GM21576 (cell line): Measurements from ENCODE around the gene PFN3.

Experiments
- ATAC-seq: cut with Tn5 transposase; IDR thresholded peaks from one replicate; pipeline ENCODE4 v1.9.1; 2021; ENCODE audit warnings: mild to moderate bottlenecking, moderate library complexity; ENCODE audit not compliant: unreplicated experiment

PFN3 gene

DNA sequence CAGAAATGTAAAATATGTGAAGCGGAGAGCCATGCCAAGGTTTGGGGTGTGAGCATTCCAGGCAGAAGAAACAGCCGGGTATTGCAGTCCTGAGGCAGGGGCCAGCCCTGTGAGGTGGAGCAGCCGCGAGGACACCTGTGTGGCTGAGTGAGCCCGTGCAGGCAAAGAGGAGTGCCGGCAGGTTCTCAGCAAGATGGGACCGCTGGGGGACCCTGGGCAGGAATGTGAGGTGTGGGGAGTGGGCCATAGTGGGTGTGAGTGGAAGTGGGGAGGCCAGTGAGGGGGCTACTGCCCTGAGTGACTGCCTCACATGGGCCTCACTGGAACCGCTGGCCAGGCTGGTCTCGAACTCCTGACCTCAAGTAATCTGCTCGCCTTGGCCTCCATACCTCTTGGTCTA lies 38.0 kb upstream of the PFN3 start:
- ATAC-seq = no peak

DNA sequence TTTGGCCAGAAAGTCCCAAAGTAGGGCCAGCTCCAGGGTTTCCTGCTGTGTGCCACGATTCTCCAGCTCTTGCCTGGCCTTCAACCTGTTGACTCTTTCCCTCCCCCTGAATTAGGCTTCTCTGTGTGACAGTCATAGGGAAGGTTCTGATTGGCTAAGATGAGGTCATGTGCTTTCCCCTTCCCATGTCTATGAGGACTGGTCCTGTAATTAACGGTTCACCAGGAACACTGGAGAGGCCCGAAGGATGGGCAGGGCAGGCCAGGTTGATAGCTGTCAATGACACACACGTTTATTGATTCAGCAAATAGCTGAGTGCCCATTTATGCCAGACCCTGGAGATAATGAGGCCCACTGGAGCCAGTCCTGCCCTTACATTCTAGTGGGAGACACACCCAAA lies 37.2 kb upstream of the PFN3 start:
- ATAC-seq = no peak

DNA sequence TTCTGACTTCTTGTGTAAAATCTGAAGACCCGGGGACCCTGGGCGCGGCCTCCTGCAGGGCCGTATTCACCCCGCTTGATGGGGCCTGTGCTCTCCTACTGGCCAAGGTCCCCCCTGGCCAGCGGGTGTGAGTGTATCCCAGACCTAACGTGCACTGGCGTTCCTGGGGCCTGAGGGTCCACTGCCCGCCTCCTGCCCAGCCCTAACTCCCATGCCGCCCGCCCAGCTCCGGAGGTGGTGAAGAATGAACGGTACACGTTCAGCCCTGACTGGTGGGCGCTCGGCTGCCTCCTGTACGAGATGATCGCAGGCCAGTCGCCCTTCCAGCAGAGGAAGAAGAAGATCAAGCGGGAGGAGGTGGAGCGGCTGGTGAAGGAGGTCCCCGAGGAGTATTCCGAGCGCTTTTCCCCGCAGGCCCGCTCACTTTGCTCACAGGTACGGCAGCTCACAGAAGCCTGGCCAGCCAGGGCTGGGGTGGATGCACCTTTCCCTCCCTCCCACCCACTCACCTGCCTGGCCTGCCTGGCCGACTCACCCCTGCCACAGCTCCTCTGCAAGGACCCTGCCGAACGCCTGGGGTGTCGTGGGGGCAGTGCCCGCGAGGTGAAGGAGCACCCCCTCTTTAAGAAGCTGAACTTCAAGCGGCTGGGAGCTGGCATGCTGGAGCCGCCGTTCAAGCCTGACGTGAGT lies 35.5 kb upstream of the PFN3 start:
- no peak for ATAC-seq

DNA sequence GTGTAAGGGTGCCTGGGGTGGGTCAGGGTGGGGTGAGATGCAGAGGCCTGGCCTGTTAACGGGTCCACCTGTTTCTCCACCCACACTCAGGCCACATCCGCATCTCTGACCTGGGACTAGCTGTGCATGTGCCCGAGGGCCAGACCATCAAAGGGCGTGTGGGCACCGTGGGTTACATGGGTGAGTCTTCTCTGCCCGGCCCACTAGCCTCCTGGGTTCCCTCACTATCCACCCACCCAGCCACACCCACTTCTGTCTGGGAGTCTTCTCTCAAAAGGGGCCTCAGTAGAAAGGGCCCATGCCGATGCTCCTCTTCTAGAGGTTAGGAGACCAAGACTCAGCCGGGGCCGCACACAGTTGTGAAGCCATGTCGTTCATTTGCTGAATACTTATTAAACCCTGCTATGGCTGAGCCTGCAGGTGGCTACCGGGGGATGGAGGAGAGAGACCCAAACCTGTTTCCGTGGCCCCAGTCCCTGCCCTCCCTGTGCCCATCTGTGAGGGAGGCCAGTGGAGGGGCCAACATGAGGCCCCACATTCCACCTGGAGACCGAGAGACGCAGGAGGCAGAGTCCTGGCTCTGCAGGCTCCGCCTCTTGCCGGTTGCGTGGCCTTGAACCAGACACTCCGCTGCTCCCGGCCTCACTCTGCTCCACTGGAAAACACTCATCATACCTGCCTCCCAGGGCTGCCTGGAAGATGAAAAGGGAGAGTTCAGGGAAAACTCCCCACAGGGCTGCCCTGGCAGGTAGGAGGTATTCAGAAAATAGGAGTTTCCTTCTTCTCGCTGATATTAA lies 34.7 kb upstream of the PFN3 start:
- ATAC-seq = no peak

DNA sequence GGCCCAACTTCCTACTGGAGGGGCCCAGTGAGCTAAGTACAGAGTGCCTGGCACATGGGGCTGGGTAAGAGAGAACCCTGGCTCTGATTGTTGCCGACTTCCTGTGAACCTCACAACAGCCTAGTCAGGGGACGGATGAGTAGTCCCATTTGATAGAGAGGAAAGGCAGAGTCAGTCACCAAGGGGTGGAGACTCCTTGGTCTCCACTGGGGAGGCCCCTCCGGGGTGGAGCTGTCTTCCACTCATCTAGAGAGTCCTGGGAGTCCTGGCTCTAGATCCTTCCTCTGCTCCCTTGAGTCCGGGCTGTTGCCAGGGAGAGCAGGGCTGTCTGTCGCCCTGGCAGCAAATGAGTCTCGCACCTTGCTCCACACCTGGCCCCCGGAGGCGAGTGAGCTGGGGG lies 34.0 kb upstream of the PFN3 start:
- ATAC-seq = no peak

DNA sequence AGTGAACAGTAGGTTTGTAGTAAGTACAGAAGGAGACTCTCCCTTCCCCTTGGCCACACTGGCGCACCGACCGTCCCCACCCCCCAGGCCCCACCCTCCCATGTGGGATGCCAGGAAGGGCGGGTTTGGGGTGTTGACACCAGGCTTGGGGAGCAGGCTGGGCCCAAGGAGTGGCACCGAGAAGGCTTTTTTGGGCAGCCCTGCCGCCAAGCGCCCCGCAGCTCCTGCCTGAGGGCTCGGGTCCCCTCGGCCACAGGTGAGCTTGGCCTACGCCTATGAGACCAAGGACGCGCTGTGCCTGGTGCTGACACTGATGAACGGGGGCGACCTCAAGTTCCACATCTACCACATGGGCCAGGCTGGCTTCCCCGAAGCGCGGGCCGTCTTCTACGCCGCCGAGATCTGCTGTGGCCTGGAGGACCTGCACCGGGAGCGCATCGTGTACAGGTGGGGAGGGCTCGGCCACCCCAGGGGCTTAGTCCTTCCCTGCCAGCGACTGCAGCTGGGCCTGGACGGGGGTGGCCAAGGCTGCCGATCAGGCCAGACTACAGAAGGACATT lies 33.3 kb upstream of the PFN3 start:
- no peak for ATAC-seq

DNA sequence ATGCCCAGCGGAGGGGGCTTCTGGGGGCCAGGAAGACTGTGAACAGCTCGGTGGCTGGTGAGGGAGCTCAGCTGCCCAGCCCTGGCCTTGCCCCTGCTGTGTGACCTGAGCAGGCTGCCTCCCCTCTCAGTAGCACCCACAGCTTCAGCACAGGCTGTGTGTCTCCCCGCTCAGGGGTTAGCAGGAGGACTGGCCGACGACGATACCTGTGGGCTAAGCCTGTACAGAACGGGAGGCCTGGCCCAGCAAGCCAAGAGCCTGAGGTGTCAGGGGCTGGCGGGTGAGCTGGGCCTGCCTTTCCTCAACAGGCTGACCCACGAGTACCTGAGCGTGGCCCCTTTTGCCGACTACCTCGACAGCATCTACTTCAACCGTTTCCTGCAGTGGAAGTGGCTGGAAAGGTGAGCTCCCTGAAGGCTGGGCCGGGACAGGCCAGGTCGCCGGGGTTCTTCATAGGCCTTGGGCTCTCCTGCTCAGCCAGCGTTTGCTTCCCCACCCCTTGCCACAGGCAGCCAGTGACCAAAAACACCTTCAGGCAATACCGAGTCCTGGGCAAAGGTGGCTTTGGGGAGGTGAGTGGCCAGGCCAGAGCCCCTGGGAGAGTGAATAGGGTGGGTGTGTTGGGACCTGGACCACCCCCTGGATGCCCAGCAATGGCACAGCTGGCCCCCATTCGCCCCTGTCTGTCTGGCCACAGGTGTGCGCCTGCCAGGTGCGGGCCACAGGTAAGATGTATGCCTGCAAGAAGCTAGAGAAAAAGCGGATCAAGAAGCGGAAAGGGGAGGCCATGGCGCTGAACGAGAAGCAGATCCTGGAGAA lies 32.6 kb upstream of the PFN3 start:
- no peak for ATAC-seq

DNA sequence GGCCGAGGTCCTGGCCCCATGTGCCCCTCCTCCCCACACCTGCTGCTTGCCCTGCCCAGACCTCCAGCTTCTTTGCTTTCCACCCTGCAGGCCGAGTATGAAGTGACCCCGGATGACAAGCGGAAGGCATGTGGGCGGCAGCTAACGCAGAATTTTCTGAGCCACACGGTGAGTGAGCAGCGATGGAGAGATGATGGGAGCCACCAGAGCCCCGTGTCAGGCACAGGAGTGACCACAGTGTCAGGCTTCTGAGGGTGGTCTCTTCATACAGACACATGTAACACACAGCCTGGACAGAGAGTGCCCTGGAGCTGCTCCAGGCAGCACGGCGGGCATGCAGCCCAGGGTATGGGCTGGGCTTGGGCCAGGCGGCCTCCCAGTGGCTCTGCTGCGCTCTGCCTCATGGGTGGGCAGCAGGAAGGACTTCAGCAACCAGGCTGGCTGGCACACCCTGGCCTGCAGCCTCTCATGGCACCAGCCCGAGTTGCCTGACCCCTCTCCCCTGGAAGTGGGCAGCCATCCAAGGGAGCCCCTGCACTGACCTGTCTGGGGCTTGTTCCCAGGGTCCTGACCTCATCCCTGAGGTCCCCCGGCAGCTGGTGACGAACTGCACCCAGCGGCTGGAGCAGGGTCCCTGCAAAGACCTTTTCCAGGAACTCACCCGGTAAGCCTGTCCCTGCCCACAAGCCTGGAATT lies 31.8 kb upstream of the PFN3 start:
- ATAC-seq = no peak

DNA sequence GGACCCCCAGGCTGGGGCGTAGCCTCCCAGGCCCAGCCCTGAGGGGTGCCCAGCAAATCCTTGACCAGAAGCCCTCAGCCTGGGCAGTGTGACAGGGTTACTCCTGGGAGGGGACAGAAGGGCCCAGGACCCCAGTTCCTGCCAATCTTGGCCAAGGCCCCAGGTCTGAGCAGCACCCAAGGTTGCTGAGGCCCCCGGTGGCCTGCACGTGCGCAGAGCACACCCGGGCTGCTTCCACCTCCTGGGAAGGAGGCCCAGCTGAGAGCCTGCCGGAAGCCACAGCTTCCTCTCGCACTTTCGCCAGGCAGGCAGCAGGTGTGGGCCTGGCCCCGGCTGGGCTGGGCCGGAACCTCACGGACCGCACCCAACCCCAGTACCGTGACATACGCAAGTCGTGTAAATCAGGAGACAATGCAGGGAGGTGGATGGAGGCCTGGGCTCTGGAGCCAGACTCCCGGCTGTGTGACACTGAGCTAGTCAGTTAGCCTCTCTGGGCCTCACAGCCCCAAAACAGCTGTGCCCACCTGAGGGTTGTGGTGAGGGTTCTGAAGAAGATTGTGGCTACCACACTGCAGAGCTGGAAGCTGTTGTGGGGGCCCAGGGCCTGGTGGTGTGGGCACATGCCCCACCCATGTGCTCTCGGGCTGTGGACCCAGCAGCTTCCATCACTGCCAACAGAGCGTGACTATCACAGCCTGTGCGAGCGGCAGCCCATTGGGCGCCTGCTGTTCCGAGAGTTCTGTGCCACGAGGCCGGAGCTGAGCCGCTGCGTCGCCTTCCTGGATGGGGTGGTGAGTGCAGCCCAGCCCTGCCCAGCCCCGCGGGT lies 31.1 kb upstream of the PFN3 start:
- peak; percentile 42 for ATAC-seq

DNA sequence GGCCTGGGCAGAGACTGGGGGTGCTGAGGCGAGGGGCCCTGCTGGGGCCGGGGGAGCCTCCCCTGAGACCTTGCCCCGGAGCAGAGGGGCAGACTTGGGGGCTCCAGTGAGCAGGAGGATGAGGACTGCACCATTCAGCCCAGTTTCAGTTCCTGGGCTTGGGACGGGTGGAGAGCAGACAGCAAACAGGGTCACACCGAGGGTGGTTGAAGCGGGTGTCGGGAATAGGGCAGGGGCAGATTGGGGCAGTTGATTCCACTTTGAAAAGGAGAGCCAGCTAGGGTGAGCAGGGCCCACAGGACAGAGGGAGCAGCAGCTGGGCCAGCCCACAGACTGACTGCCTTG lies 30.5 kb upstream of the PFN3 start:
- no peak for ATAC-seq

DNA sequence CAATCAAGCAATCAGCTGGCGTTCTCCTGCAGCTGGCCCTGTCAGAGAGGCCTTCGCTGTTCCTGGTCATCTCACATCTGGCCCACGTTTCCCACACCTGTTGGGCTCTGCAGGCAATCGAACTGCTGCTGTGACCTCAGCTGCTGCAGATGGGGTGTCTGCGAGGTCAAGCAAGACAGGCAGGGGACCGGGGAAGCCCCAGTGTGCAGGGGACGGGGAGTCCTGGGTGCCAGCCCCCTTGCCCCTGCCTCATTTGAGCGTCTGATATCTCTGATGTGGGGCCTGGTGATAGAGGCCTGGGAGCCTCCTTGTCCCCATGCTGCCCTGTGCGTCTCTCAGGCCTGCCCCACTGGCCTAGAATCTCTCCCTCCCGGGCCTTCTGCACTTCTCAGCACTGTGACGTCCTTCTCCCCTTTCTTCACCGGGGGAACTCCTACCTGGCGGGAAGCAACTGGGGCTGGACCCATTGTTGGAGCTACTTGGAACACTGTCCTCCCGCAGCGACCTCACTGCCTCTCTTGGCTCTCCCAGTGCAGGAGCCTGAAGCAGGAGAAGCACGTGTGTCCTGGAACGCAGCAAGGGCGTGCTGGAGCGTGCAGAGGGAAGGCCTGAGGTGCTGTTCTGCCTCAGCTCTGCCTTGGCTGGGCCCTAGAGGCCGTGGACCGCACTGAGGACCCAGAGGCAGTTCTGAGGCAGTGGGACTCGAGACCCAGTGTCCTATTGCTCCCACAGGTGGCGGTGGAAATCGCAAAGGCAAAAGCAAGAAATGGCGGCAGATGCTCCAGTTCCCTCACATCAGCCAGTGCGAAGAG lies 29.9 kb upstream of the PFN3 start:
- ATAC-seq = no peak

DNA sequence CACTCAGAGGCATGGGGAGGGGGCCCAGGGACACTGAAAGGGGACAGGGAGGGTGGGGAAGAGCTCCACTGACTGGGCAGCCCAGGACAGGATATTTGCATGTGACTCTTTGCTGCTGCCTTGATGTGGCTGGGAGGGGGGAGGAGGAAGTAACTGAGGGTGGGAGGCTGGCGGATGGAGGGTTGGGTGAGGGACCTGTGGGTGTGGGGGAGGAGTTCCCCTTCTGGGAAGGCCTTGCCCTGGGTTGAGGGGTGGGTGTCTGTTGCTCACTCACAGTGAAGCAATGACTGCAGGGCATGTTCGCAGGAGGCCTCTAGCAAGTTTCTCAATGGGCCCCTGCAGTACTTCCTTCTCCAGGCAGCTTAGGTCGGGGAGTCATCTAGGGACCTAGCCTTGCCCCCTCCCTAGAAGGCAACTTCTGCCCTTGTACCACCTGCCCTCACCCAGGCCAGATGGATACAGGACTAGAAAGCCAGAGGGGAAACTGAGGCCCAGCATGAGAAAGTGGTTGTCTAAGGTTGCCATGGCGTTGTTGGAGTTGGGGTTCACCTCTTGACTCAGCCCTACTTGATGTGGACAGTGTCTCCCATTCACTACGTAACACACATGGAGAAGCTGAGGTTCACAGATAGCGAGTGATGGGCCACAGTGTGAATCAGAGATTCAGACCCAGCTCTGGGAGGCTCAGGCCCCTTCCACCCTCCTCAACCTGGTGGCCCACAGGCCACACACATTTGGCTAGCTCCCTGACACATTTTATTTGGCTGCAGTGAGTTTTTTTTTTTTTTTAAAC lies 29.0 kb upstream of the PFN3 start:
- no peak for ATAC-seq

DNA sequence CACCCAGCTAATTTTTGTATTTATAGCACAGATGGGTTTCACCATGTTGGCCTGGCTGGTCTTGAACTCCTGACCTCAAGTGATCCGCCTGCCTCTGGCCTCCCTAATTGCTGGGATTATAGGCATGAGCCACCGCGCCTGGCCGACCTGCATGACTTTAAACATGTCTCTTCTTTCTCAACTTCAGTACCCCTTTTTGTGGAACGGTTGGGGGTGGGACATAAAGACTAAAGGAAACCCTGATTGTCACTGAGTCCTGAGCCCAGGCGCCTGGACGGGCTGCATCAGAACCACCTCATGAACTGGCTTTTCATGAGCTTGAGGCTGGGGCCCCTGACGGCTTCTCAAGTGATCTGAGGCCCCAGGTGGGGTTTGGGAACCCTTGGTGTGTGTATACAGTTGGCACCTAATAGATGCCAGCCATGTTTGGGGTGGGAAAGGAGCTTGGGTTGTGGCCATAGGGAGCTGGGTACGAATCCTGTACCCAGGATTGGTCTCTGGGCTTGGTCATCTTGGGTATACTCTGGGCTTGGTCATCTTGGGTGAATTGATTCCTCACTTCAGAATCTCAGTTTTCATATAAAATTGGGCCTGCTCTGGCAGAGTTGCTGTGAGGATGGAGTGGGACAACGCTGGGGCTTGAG lies 28.2 kb upstream of the PFN3 start:
- ATAC-seq = no peak

DNA sequence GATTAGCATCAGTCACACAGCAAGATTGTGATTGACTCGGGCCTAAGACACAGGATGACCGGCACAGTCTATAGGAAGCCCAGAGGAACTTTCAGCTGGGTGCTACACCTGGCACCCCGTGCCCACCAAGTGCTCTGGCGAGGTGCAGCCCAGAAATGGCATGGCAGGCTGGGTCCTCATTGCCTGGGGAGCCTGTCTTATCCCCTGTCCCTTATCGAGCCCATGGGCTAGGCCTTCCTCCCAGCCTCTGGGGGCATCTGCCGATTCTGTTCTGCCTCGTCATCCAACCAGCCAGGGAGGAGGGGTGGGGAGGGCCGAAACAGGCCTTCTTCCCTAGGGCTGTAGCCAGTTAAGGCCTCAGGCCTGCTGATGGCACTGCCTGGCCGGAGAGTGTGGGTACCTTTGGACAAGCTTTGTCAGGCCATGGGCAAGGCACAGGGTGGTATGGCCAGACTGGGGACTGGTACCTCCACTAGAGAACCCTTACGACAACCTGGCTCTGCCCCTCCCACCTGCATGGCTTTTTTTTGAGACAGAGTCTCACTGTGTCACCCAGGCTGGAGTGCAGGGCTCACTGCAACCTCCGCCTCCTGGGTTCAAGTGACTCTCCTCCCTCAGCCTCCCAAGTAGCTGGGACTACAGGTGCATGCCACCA lies 27.6 kb upstream of the PFN3 start:
- no peak for ATAC-seq

DNA sequence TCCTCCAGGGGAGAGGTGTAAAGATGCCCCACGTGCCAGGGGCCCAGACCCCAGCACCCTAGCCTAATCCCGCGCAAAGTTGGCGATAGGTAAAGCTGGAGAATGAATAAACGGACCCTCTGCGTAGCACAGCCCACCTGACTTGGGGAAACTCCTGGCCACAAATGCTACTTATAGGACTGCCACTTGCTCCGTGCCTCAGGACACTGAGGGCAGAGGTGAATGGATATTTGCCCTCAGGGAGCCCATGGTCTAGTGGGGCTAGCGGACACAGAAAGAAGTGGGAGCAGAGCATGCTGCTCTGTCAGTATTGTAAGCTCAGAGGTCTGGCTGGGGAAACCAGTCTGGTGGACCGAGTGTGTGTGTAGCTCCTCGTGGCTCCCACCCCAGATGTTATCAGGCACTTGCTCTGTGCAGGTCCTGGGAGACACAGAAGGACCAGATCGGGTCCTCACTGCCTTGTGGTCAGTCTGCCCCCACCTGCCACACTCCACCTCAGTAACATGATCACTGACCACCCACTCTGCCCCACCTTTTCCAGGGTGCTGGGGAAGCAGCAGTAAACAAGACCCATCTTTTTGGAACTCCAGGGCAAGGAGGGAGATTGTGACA lies 26.9 kb upstream of the PFN3 start:
- no peak for ATAC-seq

DNA sequence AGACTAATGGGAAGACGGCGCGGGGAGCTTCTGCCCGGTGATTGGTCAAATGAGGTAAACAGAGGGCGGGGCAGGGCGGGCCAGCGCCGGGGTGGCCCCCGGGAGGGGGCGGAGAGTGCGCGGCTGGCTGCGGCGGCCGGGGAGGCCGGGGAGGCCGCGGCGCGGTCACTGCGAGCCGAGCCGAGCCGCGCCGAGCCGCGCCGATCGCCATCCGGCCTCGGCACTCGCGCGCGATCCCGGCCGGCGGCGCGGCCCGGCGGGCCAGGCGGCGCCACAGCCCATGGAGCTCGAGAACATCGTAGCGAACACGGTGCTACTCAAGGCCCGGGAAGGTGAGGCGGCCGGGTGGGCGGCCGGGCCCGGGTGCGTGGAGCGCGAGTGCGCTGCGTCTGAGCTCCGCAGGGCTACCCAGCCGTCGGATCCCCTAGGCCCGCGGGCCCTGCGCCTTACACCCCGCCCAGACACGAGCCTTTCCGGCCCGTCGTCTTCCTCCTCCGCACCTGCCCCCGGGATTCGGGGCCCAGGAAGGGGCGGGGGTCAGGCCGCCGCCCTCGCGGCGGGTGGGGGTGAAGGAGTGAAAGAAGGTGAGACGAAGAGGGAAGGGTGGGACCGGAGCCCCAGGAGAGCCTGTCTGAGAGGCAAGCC lies 26.2 kb upstream of the PFN3 start, which contains the start of gene GRK6:
GRK6 (plus strand) TSS at position 111 of the 645 bp plus-strand sequence; CDS start at position 281, 170 bp downstream.
- ATAC-seq = peak; percentile 9
